GM12878 (cell line): ENCODE results near the gene UNKL. TPM values are rescaled to one million over a fixed set of nuclear protein-coding genes. Genes with fewer than 3 reads are reported as not detected.
A peak's percentile ranks its signal among the peaks of the same experiment; 100 is the strongest.

Experiments
- ATAC-seq: fragments of 200-7000 bp; cut with Tn5 transposase; 3 replicates; pipeline ENCODE4 v1.9.1; 2020; ENCODE audit warnings: mild to moderate bottlenecking, moderate library complexity
- BruUV-seq: library from RNA; stranded (reverse); fragments of 400-500 nt; replicated peaks from 2 replicates; lab custom pipeline; 2021; lab: Mats Ljungman, UMichigan
- CTCF ChIA-PET: fragments of 300-600 bp; sonication (Branson Sonifier 250); formaldehyde crosslinking; extraction: SDS; loops from one replicate; lab custom pipeline; 2021; ENCODE audit warnings: inconsistent platforms; lab: Yijun Ruan, JAX
- POLR2A ChIA-PET: fragments of 350-600 bp; formaldehyde crosslinking; extraction: SDS; loops from one replicate; lab custom pipeline; 2021; ENCODE audit warnings: inconsistent platforms; lab: Charles Lee
- RAD21 ChIA-PET: fragments of 300-600 bp; sonication (Branson Sonifier 250); formaldehyde crosslinking; loops from one replicate; lab custom pipeline; 2023; ENCODE audit warnings: antibody characterized with exemption; ENCODE audit not compliant: unreplicated experiment; lab: Charles Lee
- SMC1A ChIA-PET: fragments of 300-600 bp; sonication (Branson Sonifier 250); formaldehyde crosslinking; loops from one replicate; lab custom pipeline; 2023; ENCODE audit not compliant: unreplicated experiment, uncharacterized antibody; lab: Charles Lee
- DNase-seq: peaks from one replicate; pipeline ENCODE4 v3.0.0-alpha.2; 2011; ENCODE audit warnings: low read depth, low spot score
- FAIRE-seq: peaks from 3 replicates; lab custom pipeline; 2011; peaks lifted over from hg19 to GRCh38; lab: Jason Lieb, UNC
- H2AFZ ChIP-seq: 2 replicates; pipeline ENCODE4 v1.6.0; 2011; ENCODE audit warnings: low read depth, low read length, control low read depth; ENCODE audit not compliant: control insufficient read depth
- H3K27ac ChIP-seq: 2 replicates; pipeline ENCODE4 v1.5.1; 2011; ENCODE audit warnings: control low read depth; ENCODE audit not compliant: control insufficient read depth, insufficient read depth
- H3K27me3 ChIP-seq, 2 experiments: replicated peaks in 1 of 2; 2 replicates each; pipeline versions ENCODE4 v1.6.0 to v1.6.1; 2011; ENCODE audit warnings: low read length in 1 of 2; ENCODE audit not compliant: control insufficient read depth in 2 of 2, insufficient read depth in 2 of 2
- H3K36me3 ChIP-seq, 2 experiments: 2 replicates each; pipeline ENCODE4 v1.5.1; 2011; ENCODE audit warnings: low read length in 1 of 2; ENCODE audit not compliant: control insufficient read depth in 2 of 2, insufficient read depth in 2 of 2
- H3K4me1 ChIP-seq: 2 replicates; pipeline ENCODE4 v1.6.1; 2011; ENCODE audit warnings: mild to moderate bottlenecking, low read length, moderate library complexity, mixed read lengths; ENCODE audit not compliant: control insufficient read depth, insufficient read depth
- H3K4me2 ChIP-seq: 2 replicates; pipeline ENCODE4 v1.6.0; 2011; ENCODE audit warnings: control low read depth; ENCODE audit not compliant: control insufficient read depth, insufficient read depth
- H3K4me3 ChIP-seq: fragments of 200-600 bp; sonication (generic); 2 replicates; pipeline ENCODE4 v1.5.1; 2016
- H3K79me2 ChIP-seq: 2 replicates; pipeline ENCODE4 v1.6.0; 2011; ENCODE audit warnings: low read length; ENCODE audit not compliant: control insufficient read depth, insufficient read depth
- H3K9ac ChIP-seq: 2 replicates; pipeline ENCODE4 v1.8.0; 2011; ENCODE audit warnings: low read length, control low read depth, mixed read lengths; ENCODE audit not compliant: control insufficient read depth, insufficient read depth
- H3K9me3 ChIP-seq: replicated peaks from 3 replicates; pipeline ENCODE4 v1.5.1; 2011; ENCODE audit warnings: mild to moderate bottlenecking, low read length; ENCODE audit not compliant: control insufficient read depth, insufficient read depth
- H4K20me1 ChIP-seq: 2 replicates; pipeline ENCODE4 v1.6.0; 2011; ENCODE audit not compliant: control insufficient read depth, insufficient read depth
- MTA2 ChIP-seq: fragments of 450-650 bp; IDR thresholded peaks from 2 replicates; pipeline ENCODE4 v1.6.1; 2016; ENCODE audit warnings: low read depth, mild to moderate bottlenecking, moderate library complexity
- POLR2A ChIP-seq: IDR thresholded peaks from 2 replicates; pipeline ENCODE4 v1.6.1; 2011; ENCODE audit warnings: low read depth, mild to moderate bottlenecking, low read length
- WGBS: methylation state at CpG from one replicate; pipeline ENCODE4 v1.1.6; 2016; ENCODE audit warnings: low lambda C conversion rate; ENCODE audit not compliant: insufficient replicate concordance, insufficient coverage; ENCODE audit errors: missing lambda C conversion rate; 5-methylcytosine and 5-hydroxymethylcytosine counted together
- in situ Hi-C: fragments of 300-500 bp; cut with MboI; formaldehyde crosslinking; loops from 9 replicates; pipeline ENCODE4 v1.14.3; 2018; ENCODE audit warnings: mixed read lengths
- intact Hi-C: fragments of 100-400 bp; cut with micrococcal nuclease; formaldehyde crosslinking; loops from one replicate; pipeline ENCODE4 v1.14.2; 2022; ENCODE audit not compliant: unreplicated experiment
- polyA plus RNA-seq, 11 experiments: library from polyadenylated mRNA; depleted of rRNA in 4 of 11; unstranded in 6 of 11; stranded (reverse) in 5 of 11; fragments of >200 nt; fragmentation: Nextera tagmentation in 4 of 11; fragmentation: Illumina TruSeq in 1 of 11; extraction: Ambion mirVana in 4 of 11; extraction: Trizol in 1 of 11; gene quantifications; 1 replicate in 1 of 11; 2 replicates in 10 of 11; pipeline versions ENCODE4 v1.2.1 to v1.2.3, GENCODE V29; 2011 to 2016; ENCODE audit warnings: inconsistent platforms in 2 of 11, missing spikeins in 2 of 11, low read depth in 1 of 11
- total RNA-seq, 4 experiments: library from RNA; depleted of rRNA in 3 of 4; stranded (reverse); fragments of >200 nt in 3 of 4; fragmentation: Illumina TruSeq in 1 of 4; extraction: Trizol in 1 of 4; gene quantifications; 2 replicates each; pipeline versions ENCODE4 v1.2.1 to v1.2.3, GENCODE V29; 2013 to 2021

Gene UNKL
- total and polyA plus RNA-seq, 10 of the 15 experiments (the other 5 are each of a cell fraction or from before 2014, with no cell fraction given), result 0.40 to 21.6 (median 9.1) TPM

GRCh38 chr16:1313721-1314369, 100.7 kb downstream of the UNKL start:
- in situ Hi-C loops (no loop called here), intact Hi-C loops (no loop called here)
- peaks cover 29 to 48% of the 10 kb centered on the region in 2 experiments for H3K36me3 ChIP-seq
- POLR2A ChIA-PET, result no interaction called here
- H3K9ac ChIP-seq, result no peak overlapping the region
- no peaks in the 10 kb centered on the region for H3K27me3 ChIP-seq
- peaks cover 7% of the 10 kb centered on the region for H3K4me1 ChIP-seq
- no peak overlapping the region for H2AFZ ChIP-seq
- no peak for DNase-seq
- no peak for ATAC-seq
- H3K4me2 ChIP-seq, result no peak overlapping the region
- no peaks in the 10 kb centered on the region for H3K9me3 ChIP-seq
- SMC1A ChIA-PET, result no interaction called here
- BruUV-seq, result no TSS peak
- 97% methylated on average over 32 of the region's 38 CpGs for WGBS
- RAD21 ChIA-PET, result no interaction called here
- H3K4me3 ChIP-seq, result no peak overlapping the region
- TF ChIP-seq POLR2A, result peak; percentile 36; the same call in 1 of the 2 replicates
- TF ChIP-seq MTA2, result no peak
- CTCF ChIA-PET, result no interaction called here
- FAIRE-seq, result no peak
- peaks cover 35% of the 10 kb centered on the region for H4K20me1 ChIP-seq
- H3K79me2 ChIP-seq, result peaks cover 52% of the 10 kb centered on the region
- H3K27ac ChIP-seq, result no peak overlapping the region

Other genes starting within 250 kb of the UNKL start
Only the 7 nearest of the 17 such genes appear.
- gene TSR3, start 62.8 kb downstream of the UNKL start, total RNA-seq (2014; rRNA removed), result 72.7 and 73.7 TPM in 2 replicates
- 20.9 and 23.4 TPM in 2 replicates for gene TSR3, start 62.8 kb downstream of the UNKL start, total RNA-seq (2014; rRNA removed; fragmentation: Illumina TruSeq; extraction: Trizol)
- gene TSR3, start 62.8 kb downstream of the UNKL start, total RNA-seq (2021), result 66.1 and 67.6 TPM in 2 replicates
- gene TSR3, start 62.8 kb downstream of the UNKL start, polyA plus RNA-seq (2011; rRNA removed), result 12.3 and 26.2 TPM in 2 replicates
- 0.81 and 9.9 TPM in 2 replicates for gene TSR3, start 62.8 kb downstream of the UNKL start, polyA plus RNA-seq (2014; fragmentation: Illumina TruSeq; extraction: Trizol)
- 10 to 100 TPM in 1 of 2 experiments, 1 to 10 TPM in 1; 3.4 to 11.2 TPM for gene TSR3, start 62.8 kb downstream of the UNKL start, polyA plus RNA-seq (2014; fragmentation: Nextera tagmentation; extraction: Ambion mirVana)
- gene TSR3, start 62.8 kb downstream of the UNKL start, polyA plus RNA-seq (2014; rRNA removed), result 72.2 and 86.1 TPM in 2 replicates
- gene TSR3, start 62.8 kb downstream of the UNKL start, polyA plus RNA-seq (2016; fragmentation: Nextera tagmentation; extraction: Ambion mirVana), result 100 to 1,000 TPM; 101 to 108 TPM
- gene GNPTG, start 62.8 kb downstream of the UNKL start, total RNA-seq (2014; rRNA removed), result 19.8 and 21.9 TPM in 2 replicates
- 10.7 TPM in 2 replicates for gene GNPTG, start 62.8 kb downstream of the UNKL start, total RNA-seq (2014; rRNA removed; fragmentation: Illumina TruSeq; extraction: Trizol)
- 23.6 and 25.3 TPM in 2 replicates for gene GNPTG, start 62.8 kb downstream of the UNKL start, total RNA-seq (2021)
- gene GNPTG, start 62.8 kb downstream of the UNKL start, polyA plus RNA-seq (2011; rRNA removed), result 9.5 and 19.9 TPM in 2 replicates
- gene GNPTG, start 62.8 kb downstream of the UNKL start, polyA plus RNA-seq (2014; fragmentation: Illumina TruSeq; extraction: Trizol), result 2.5 and 7.9 TPM in 2 replicates
- 1 to 10 TPM in 1 of 2 experiments, under 1 TPM in 1; 0.80 to 2.4 TPM for gene GNPTG, start 62.8 kb downstream of the UNKL start, polyA plus RNA-seq (2014; fragmentation: Nextera tagmentation; extraction: Ambion mirVana)
- 29.9 and 36.9 TPM in 2 replicates for gene GNPTG, start 62.8 kb downstream of the UNKL start, polyA plus RNA-seq (2014; rRNA removed)
- gene GNPTG, start 62.8 kb downstream of the UNKL start, polyA plus RNA-seq (2016; fragmentation: Nextera tagmentation; extraction: Ambion mirVana), result 10 to 100 TPM; 25.9 to 32.6 TPM
- 23.8 and 29.2 TPM in 2 replicates for gene UQCC4, start 6.0 kb upstream of the UNKL start, total RNA-seq (2014; rRNA removed)
- gene UQCC4, start 6.0 kb upstream of the UNKL start, total RNA-seq (2014; rRNA removed; fragmentation: Illumina TruSeq; extraction: Trizol), result 12.4 and 15.1 TPM in 2 replicates
- gene UQCC4, start 6.0 kb upstream of the UNKL start, total RNA-seq (2021), result 21.9 and 23.7 TPM in 2 replicates
- gene UQCC4, start 6.0 kb upstream of the UNKL start, polyA plus RNA-seq (2011; rRNA removed), result 24.5 and 32.9 TPM in 2 replicates
- 4.1 and 9.2 TPM in 2 replicates for gene UQCC4, start 6.0 kb upstream of the UNKL start, polyA plus RNA-seq (2014; fragmentation: Illumina TruSeq; extraction: Trizol)
- gene UQCC4, start 6.0 kb upstream of the UNKL start, polyA plus RNA-seq (2014; fragmentation: Nextera tagmentation; extraction: Ambion mirVana), result 1 to 10 TPM; 1.7 to 4.7 TPM
- 25.4 and 27.1 TPM in 2 replicates for gene UQCC4, start 6.0 kb upstream of the UNKL start, polyA plus RNA-seq (2014; rRNA removed)
- gene UQCC4, start 6.0 kb upstream of the UNKL start, polyA plus RNA-seq (2016; fragmentation: Nextera tagmentation; extraction: Ambion mirVana), result 10 to 100 TPM; 45.3 to 56.1 TPM
- not detected in 2 replicates for gene PERCC1, start 16.4 kb upstream of the UNKL start, total RNA-seq (2014; rRNA removed)
- gene PERCC1, start 16.4 kb upstream of the UNKL start, total RNA-seq (2014; rRNA removed; fragmentation: Illumina TruSeq; extraction: Trizol), result not detected in 2 replicates
- gene PERCC1, start 16.4 kb upstream of the UNKL start, total RNA-seq (2021), result not detected in 2 replicates
- not detected in 2 replicates for gene PERCC1, start 16.4 kb upstream of the UNKL start, polyA plus RNA-seq (2011; rRNA removed)
- not detected in 2 replicates for gene PERCC1, start 16.4 kb upstream of the UNKL start, polyA plus RNA-seq (2014; fragmentation: Illumina TruSeq; extraction: Trizol)
- not detected for gene PERCC1, start 16.4 kb upstream of the UNKL start, polyA plus RNA-seq (2014; fragmentation: Nextera tagmentation; extraction: Ambion mirVana)
- gene PERCC1, start 16.4 kb upstream of the UNKL start, polyA plus RNA-seq (2014; rRNA removed), result not detected in 2 replicates
- gene PERCC1, start 16.4 kb upstream of the UNKL start, polyA plus RNA-seq (2016; fragmentation: Nextera tagmentation; extraction: Ambion mirVana), result not detected
- 0.06 and 0.11 TPM in 2 replicates for gene CCDC154, start 29.9 kb upstream of the UNKL start, total RNA-seq (2014; rRNA removed)
- gene CCDC154, start 29.9 kb upstream of the UNKL start, total RNA-seq (2014; rRNA removed; fragmentation: Illumina TruSeq; extraction: Trizol), result not detected in 2 replicates
- gene CCDC154, start 29.9 kb upstream of the UNKL start, total RNA-seq (2021), result 0.21 and 0.26 TPM in 2 replicates
- not detected in 2 replicates for gene CCDC154, start 29.9 kb upstream of the UNKL start, polyA plus RNA-seq (2011; rRNA removed)
- gene CCDC154, start 29.9 kb upstream of the UNKL start, polyA plus RNA-seq (2014; fragmentation: Illumina TruSeq; extraction: Trizol), result not detected in 2 replicates
- gene CCDC154, start 29.9 kb upstream of the UNKL start, polyA plus RNA-seq (2014; fragmentation: Nextera tagmentation; extraction: Ambion mirVana), result not detected
- gene CCDC154, start 29.9 kb upstream of the UNKL start, polyA plus RNA-seq (2014; rRNA removed), result 0.33 TPM in 1 of 2 replicates, not detected in the other
- under 1 TPM in 1 of 2 experiments, not detected in 1; 0.25 TPM for gene CCDC154, start 29.9 kb upstream of the UNKL start, polyA plus RNA-seq (2016; fragmentation: Nextera tagmentation; extraction: Ambion mirVana)
- gene CLCN7, start 60.3 kb upstream of the UNKL start, total RNA-seq (2014; rRNA removed), result 21.3 and 27.1 TPM in 2 replicates
- 7.7 and 7.8 TPM in 2 replicates for gene CLCN7, start 60.3 kb upstream of the UNKL start, total RNA-seq (2014; rRNA removed; fragmentation: Illumina TruSeq; extraction: Trizol)
- 56.3 and 62.5 TPM in 2 replicates for gene CLCN7, start 60.3 kb upstream of the UNKL start, total RNA-seq (2021)
- gene CLCN7, start 60.3 kb upstream of the UNKL start, polyA plus RNA-seq (2011; rRNA removed), result 5.0 and 12.8 TPM in 2 replicates
- gene CLCN7, start 60.3 kb upstream of the UNKL start, polyA plus RNA-seq (2014; fragmentation: Illumina TruSeq; extraction: Trizol), result 2.7 and 11.6 TPM in 2 replicates
- under 1 TPM; 0.04 to 0.18 TPM for gene CLCN7, start 60.3 kb upstream of the UNKL start, polyA plus RNA-seq (2014; fragmentation: Nextera tagmentation; extraction: Ambion mirVana)
- gene CLCN7, start 60.3 kb upstream of the UNKL start, polyA plus RNA-seq (2014; rRNA removed), result 61.6 and 64.5 TPM in 2 replicates
- 10 to 100 TPM; 36.7 to 38.0 TPM for gene CLCN7, start 60.3 kb upstream of the UNKL start, polyA plus RNA-seq (2016; fragmentation: Nextera tagmentation; extraction: Ambion mirVana)
- not detected in 2 replicates for gene PTX4, start 74.2 kb upstream of the UNKL start, total RNA-seq (2014; rRNA removed)
- gene PTX4, start 74.2 kb upstream of the UNKL start, total RNA-seq (2014; rRNA removed; fragmentation: Illumina TruSeq; extraction: Trizol), result not detected in 2 replicates
- not detected in 2 replicates for gene PTX4, start 74.2 kb upstream of the UNKL start, total RNA-seq (2021)
- gene PTX4, start 74.2 kb upstream of the UNKL start, polyA plus RNA-seq (2011; rRNA removed), result not detected in 2 replicates
- not detected in 2 replicates for gene PTX4, start 74.2 kb upstream of the UNKL start, polyA plus RNA-seq (2014; fragmentation: Illumina TruSeq; extraction: Trizol)
- gene PTX4, start 74.2 kb upstream of the UNKL start, polyA plus RNA-seq (2014; fragmentation: Nextera tagmentation; extraction: Ambion mirVana), result not detected
- gene PTX4, start 74.2 kb upstream of the UNKL start, polyA plus RNA-seq (2014; rRNA removed), result 0.20 TPM in 1 of 2 replicates, not detected in the other
- not detected for gene PTX4, start 74.2 kb upstream of the UNKL start, polyA plus RNA-seq (2016; fragmentation: Nextera tagmentation; extraction: Ambion mirVana)